NCI-H1694 (cell line): ENCODE measurements around the gene CPLX1.

Experiments used
- DNase-seq: peaks from one replicate; lab custom pipeline; 2025; lab: John Stamatoyannopoulos, UW

The CPLX1 gene

DNA sequence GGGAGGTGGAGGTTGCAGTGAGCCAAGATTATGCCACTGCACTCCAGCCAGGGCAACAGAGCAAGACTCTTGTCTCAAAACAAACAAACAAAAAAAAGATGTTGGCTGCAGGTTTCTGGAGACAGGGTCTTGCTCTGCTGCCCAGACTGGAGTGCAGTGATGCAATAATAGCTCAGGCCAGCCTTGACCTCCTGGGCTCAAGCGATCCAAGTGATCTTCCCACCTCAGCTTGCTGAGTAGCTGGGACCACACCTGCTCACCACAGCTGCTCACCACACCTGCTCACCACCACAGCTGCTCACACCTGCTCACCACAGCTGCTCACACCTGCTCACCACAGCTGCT, 29.9 kb upstream of the CPLX1 start:
- no peak for DNase-seq

GRCh38 chr4:854356-854755, 28.4 kb upstream of the CPLX1 start:
- DNase-seq = no peak

- no peak for DNase-seq
These were observed 27.5 kb upstream of the CPLX1 start for GRCh38 chr4:853416-853781.

- no peak for DNase-seq
These were observed 25.9 kb upstream of the CPLX1 start for GRCh38 chr4:851701-852430.

- no peak for DNase-seq
These were observed 24.5 kb upstream of the CPLX1 start for GRCh38 chr4:850323-850945.

DNA sequence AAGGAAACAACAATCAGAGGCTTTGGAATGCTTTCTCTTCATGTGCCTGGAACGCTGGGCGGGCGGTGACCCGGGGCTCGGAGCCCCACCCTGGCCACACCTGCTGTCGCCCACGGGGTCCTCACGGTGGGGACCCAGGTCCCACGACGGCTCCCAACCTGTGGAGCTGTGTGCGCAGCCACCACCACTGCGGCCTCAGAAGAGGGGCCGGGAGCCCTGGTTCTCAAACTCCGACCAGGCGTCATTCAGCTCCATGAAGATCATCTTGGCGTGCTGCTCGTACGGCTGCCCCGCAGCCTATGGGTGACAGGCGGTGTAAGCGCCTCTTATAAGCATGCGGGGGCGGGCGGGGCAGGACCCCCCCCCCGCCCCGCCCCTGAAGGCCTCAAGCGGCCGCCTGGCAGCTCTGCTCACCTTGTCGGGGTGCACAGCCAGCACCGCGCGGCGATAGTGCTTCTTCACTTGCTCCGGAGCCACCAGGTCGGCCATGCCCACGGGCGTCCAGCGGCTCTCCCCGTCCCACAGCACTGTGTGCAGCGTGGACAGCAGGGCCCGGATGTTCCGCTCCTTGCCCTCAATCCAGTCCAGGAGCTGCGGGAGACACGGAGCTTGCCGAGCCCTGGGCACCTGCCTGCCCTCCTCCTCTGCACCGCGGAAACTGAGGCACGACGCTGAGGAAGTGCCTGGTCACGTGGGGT, 23.7 kb upstream of the CPLX1 start:
- no peak for DNase-seq

DNA sequence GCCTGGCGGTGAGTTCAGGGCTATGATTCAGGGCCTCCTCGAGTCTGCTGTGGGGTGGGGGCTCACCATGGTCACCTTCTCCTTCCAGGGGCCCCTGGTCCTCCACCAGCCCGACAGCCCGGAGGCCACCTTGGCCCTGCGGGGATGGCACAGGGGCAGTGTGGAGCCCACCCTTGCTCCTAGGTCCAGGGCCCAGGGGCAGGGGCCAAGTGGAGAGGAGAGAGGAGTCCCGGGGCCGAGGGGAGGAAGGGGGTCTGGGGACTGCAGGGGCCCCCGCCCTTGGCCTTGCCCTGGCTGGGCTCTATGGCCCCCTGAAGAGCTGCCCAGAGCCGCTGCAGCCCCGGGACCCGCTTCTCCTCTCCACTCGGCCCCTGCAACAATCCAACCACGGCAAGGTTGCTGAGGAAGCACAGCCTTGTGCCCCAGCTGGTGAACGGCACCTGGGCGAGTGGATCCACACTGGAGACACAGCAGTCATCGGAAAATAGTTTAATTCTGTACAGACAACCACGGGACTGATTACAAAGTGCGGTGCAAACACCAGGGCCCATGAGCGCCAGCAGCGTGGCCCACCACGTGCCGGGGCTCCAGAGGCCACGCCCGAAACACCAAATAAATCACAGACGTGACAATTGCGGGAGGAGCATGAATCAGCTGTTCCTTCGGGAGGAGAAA, 23.0 kb upstream of the CPLX1 start:
- no peak for DNase-seq

GRCh38 chr4:848307-848691, 22.4 kb upstream of the CPLX1 start:
- DNase-seq = no peak

GRCh38 chr4:845836-846251, 19.9 kb upstream of the CPLX1 start:
- no peak for DNase-seq

DNA sequence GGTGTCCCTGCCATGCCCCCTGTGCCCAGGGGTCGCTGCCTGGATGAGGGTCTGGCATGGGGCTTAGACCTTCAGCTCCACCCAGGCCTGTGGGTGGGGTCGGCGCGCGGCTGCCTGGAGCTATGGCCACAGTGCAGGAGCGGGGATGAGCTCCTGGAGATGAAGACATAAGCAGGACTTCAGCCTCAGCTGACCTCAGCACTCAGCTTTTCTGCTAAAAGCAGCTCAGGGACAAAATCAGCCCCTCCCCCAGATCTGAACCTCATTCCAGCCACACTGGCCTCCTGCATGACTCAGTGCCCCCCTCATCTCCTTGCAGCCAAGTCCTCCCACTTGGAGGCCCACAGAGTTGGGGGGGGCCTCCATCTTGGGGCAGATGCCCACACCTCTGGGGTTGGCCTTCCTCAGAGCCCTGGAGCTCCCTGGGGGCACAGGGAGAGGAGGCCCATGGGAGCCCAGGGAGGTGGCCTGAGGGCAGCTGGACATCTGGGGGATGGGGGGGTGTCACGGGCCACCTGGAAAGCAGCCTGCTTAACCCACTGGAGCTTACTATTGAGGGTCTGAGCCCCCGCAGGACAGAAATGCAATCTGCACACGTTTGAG, 19.4 kb upstream of the CPLX1 start:
- DNase-seq = no peak

DNA sequence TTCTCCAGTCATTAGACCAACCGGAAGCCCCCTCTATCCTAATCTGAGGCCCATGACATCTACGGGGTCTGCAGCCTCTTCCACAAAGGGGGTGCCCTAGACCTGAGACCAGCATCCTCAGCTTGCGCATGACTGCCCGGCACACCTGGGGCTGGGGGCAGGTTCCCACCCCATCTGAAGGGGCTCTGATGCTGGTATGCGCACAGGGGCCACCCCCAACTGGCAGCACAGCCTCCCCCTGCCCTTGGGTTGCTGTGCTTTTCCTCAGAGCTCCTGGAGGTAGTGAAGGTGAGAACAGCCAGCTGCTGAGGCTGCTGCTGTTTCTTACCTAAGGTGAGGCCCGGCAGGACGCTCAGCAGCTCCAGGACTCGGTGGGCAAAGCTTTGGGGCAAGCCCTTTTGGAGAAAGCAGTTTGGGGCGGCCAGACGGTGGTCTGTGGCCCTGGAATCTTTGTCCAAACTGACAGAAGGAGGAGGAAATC, 18.9 kb upstream of the CPLX1 start:
- DNase-seq = no peak

- DNase-seq = no peak
These were observed 13.9 kb upstream of the CPLX1 start for GRCh38 chr4:839675-840443.

GRCh38 chr4:837772-838171, 11.8 kb upstream of the CPLX1 start:
- no peak for DNase-seq

DNA sequence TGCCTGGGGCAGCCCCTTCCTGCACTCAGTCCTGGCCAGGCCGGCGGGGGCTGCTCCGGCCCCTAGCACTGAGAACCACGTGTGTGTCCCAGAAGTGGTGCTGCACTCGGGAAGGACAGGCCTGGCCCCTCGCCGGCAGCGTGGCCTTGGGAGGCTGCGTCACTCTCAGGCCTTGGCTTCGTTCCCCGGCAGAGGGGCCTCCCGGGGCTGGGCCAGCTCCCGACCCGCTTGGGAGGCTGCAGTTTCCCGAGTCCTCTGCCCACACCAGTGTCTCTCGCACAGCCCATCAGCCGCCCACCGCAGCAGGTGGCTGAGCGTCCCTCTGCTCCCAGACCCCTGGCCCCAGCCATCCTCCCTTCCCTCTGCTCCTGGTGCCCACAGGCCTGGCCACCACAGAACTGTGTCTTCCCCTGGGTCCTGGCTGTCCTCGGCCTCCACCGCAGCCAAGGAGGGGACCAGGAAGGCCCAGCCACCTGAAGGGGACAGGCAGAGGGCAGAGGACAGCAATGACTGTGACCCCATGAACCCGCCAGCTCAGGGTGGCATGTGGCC, 10.9 kb upstream of the CPLX1 start:
- DNase-seq = no peak

- no peak for DNase-seq
These were observed 10.1 kb upstream of the CPLX1 start for GRCh38 chr4:836003-836511.

GRCh38 chr4:835148-836002, 9.4 kb upstream of the CPLX1 start:
- DNase-seq = no peak

GRCh38 chr4:834368-835147, 8.6 kb upstream of the CPLX1 start:
- no peak for DNase-seq

DNA sequence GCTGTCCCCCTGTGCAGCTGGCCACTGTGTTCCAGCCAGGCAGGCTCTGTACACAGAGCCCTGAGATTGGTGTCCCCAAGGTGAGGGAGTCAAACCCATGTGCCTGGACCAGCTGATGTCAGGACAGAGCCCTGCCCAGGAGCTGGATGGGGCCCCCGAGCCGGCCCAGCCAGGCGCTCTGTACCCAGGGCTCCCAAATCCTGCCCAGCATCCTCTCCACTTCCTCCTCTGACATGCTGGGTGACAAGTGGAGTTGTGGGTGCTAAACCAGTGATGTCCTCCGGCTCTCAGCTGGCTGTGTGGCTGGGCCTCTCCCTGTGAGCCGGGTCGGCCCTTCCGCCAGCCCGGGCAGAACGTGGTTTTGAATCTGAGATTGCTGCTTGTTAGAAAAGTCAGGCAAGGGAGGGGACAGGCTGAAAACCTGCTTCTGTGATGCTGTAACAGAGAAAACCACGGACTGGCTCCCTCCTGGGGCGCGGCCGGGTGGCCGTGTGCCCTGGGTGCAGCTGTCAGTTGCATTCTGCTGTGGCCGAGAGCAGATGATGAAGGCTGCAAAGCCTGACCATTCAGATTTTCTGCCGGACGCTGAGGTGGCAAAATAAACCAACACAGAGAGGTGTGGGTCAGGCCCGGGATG, 7.9 kb upstream of the CPLX1 start:
- DNase-seq = no peak

DNA sequence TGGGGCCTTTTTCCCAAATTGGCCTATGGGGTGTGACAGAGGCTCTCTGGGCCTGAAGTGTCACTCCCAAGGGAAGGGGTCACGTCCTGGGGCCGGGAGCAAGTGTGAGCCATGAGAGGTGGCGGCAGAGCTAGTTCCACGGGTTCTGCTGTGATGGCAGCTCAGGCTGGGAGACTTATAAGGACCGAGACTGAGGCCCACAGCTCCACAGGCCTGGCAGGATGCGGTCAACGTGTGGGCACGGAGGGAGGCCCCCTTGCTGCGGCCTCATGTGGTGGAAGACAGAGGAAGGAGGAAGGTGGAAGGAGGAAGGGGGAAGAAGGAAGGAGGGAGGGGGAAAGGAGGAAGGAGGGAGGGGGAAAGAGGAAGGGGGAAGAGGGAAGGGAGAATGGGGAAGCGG, 7.2 kb upstream of the CPLX1 start:
- no peak for DNase-seq
